Heart right ventricle (tissue), 16 donors: Measurements from ENCODE around the gene PAPOLG. TPM values are rescaled to one million over a fixed set of nuclear protein-coding genes. Genes with fewer than 3 reads are reported as not detected.

Experiments used
- ATAC-seq, 8 donors: fragments of 200-7000 bp; cut with Tn5 transposase; one replicate each; pipeline ENCODE4 v1.9.1; 2020; ENCODE audit warnings: mild to moderate bottlenecking in 8 of 8, moderate library complexity in 8 of 8, moderate number of reproducible peaks in 1 of 8
- DNase-seq, 2 donors: peaks; one replicate each; pipeline ENCODE4 v3.0.0-alpha.2; 2020
- H3K27ac ChIP-seq, 10 donors: fragments of 200-600 bp; sonication (generic) in 2 of 10; one replicate each; pipeline versions ENCODE4 v1.5.0 to v1.8.0; 2020 to 2022; ENCODE audit warnings: mild to moderate bottlenecking in 3 of 10
- H3K27me3 ChIP-seq, 7 donors: fragments of 200-600 bp; one replicate each; pipeline ENCODE4 v1.8.0; 2021 to 2022; ENCODE audit warnings: mild to moderate bottlenecking in 2 of 7
- H3K36me3 ChIP-seq, 9 donors: fragments of 200-600 bp; sonication (generic) in 1 of 9; one replicate each; pipeline versions ENCODE4 v1.5.0 to v1.8.0; 2020 to 2022; ENCODE audit warnings: mild to moderate bottlenecking in 2 of 9
- H3K4me1 ChIP-seq, 9 donors: fragments of 200-600 bp; sonication (generic) in 1 of 9; one replicate each; pipeline versions ENCODE4 v1.5.0 to v1.8.0; 2020 to 2022; ENCODE audit warnings: mild to moderate bottlenecking in 4 of 9
- H3K4me3 ChIP-seq, 10 donors: fragments of 200-600 bp; sonication (generic) in 2 of 10; one replicate each; pipeline versions ENCODE4 v1.5.0 to v1.8.0; 2020 to 2022; ENCODE audit warnings: mild to moderate bottlenecking in 7 of 10, moderate library complexity in 2 of 10
- H3K9me3 ChIP-seq, 11 donors: fragments of 200-600 bp in 10 of 11; sonication (generic) in 2 of 11; one replicate each; pipeline versions ENCODE4 v1.5.0 to v1.8.0; 2013 to 2022; ENCODE audit warnings: mild to moderate bottlenecking in 2 of 11, control low read depth in 1 of 11, moderate library complexity in 1 of 11
- CTCF ChIP-seq, 9 donors: fragments of 200-600 bp; sonication (generic) in 2 of 9; IDR thresholded peaks; one replicate each; pipeline versions ENCODE4 v1.5.0 to v1.8.0; 2021 to 2022; ENCODE audit warnings: antibody characterized with exemption in 9 of 9, mild to moderate bottlenecking in 5 of 9, moderate library complexity in 1 of 9
- WGBS, 2 donors: extraction: QIAGEN DNeasy Blood & Tissue Kit; methylation state at CpG; one replicate each; pipeline ENCODE4 v1.1.7; 2013; ENCODE audit warnings: inconsistent platforms in 1 of 2; 5-methylcytosine and 5-hydroxymethylcytosine counted together
- intact Hi-C, 10 donors: fragments of 100-400 bp; cut with DNase I; formaldehyde crosslinking; loops; one replicate each; pipeline versions ENCODE4 v1.11.1 to v1.14.2; 2022
- polyA plus RNA-seq, 2 donors: library from polyadenylated mRNA; stranded (reverse); fragments of 200-250 nt; gene quantifications; one replicate each; pipeline ENCODE4 v1.2.3, GENCODE V29; 2013
- total RNA-seq, 10 donors: library from RNA; stranded (reverse); fragmentation: NEBNext Ultra II Directional in 3 of 10; extraction: Animal tissue kit (Norgen Biotek cat#: 25700) in 3 of 10; gene quantifications; one replicate each; pipeline versions ENCODE4 v1.2.1 to v1.2.4, GENCODE V29; 2021 to 2023
- donor health status: Arrhythmogenic right ventricular cardiomyopathy.
- donor health status: ischemic (EF 13 %, LVEDD 7.1; RV severe dilation, severe dysfunction).
- donor health status: healthy with polysubstance abuse.
- donor health status: DM: no; HTN: yes; CAD: no.
- donor health status: DM: no; HTN: no; CAD: no.
- donor health status: ischemic (EF 25% LVEDD 6.9; RV normal size, moderate dysfunction).
- donor health status: ischemic (EF 25% LVEDD 5.7; RV mildly dilated, moderate dysfunction).
- donor health status: healthy.
- donor health status: DM: yes; HTN: yes; CAD: no.
- donor health status: Ischemic cardiomyopathy.
- donor health status: ischemic (EF 35%, LVEDD 5.7; RV mildly dilated, moderate dysfunction).
- donor health status: nonischemic (EF 11% LVEDD 7.7; RV severe dilation, severe dysfunction).
- donor health status: DM: yes; HTN: yes; CAD: no.
- donor health status: PGD.
- donor health status: ischemic (EF 29% LVEDD 5.4; RV normal size, mild dysfunction).
- donor health status: nonischemic (EF 23%, LVEDD 6.1; RV moderate dilation, normal function).

PAPOLG gene
- total and polyA plus RNA-seq, 12 donors = 2.7 to 11.9 (median 8.4) TPM

- TF ChIP-seq CTCF (IDR thresholded peaks at IDR 0.05) = no peak
- DNase-seq (no peak), ATAC-seq (no peak)
- H3K4me1 ChIP-seq = no peaks in the 10 kb centered on the region
- H3K27me3 ChIP-seq = peaks cover 0 to 1% (median 0%) of the 10 kb centered on the region in 7 donors
- no peaks in the 10 kb centered on the region for H3K36me3 ChIP-seq
- intact Hi-C loops = no loop called here
- H3K27ac ChIP-seq = no peak overlapping the region
- no peak overlapping the region for H3K4me3 ChIP-seq
- 82 to 91% methylated on average over 4 of the region's 4 CpGs for WGBS, 2 donors
- H3K9me3 ChIP-seq = peaks cover 0 to 22% (median 9%) of the 10 kb centered on the region in 11 donors
Measured at GRCh38 chr2:60725466-60725865, 30.6 kb upstream of the PAPOLG start.

- DNase-seq (no peak), ATAC-seq (no peak)
- Histone ChIP-seq H3K9me3 (peaks cover 0 to 21% (median 9%) of the 10 kb centered on the region in 11 donors), H3K4me1 (no peaks in the 10 kb centered on the region), H3K27ac (no peak overlapping the region), H3K27me3 (no peaks in the 10 kb centered on the region), H3K4me3 (no peak overlapping the region), H3K36me3 (no peaks in the 10 kb centered on the region)
- no peak for TF ChIP-seq CTCF (IDR thresholded peaks at IDR 0.05)
- intact Hi-C loops = no loop called here
- 83 to 90% methylated on average over 5 of the region's 5 CpGs for WGBS, 2 donors
Measured at GRCh38 chr2:60728855-60729254, 27.2 kb upstream of the PAPOLG start.

- DNase-seq = peak in 1 of 2 donors; percentile 16
- ATAC-seq = peak in 1 of 8 donors; percentile 33
Measured at GRCh38 chr2:60735496-60736250, 20.4 kb upstream of the PAPOLG start.

GRCh38 chr2:60738679-60739078 lies 17.4 kb upstream of the PAPOLG start:
- H3K4me1 ChIP-seq = peaks cover 0 to 8% (median 0%) of the 10 kb centered on the region in 9 donors
- 86 to 92% methylated on average over 3 of the region's 3 CpGs for WGBS, 2 donors
- ATAC-seq = no peak
- no peak overlapping the region for H3K27ac ChIP-seq
- intact Hi-C loops = no loop called here
- no peak for DNase-seq
- no peaks in the 10 kb centered on the region for H3K36me3 ChIP-seq
- no peak overlapping the region for H3K4me3 ChIP-seq
- TF ChIP-seq CTCF (IDR thresholded peaks at IDR 0.05) = no peak
- peaks cover 0 to 53% (median 38%) of the 10 kb centered on the region in 7 donors for H3K27me3 ChIP-seq
- H3K9me3 ChIP-seq = no peaks in the 10 kb centered on the region

More at GRCh38 chr2:60735496-60736250, 20.4 kb upstream of the PAPOLG start:
- peaks cover 0 to 53% (median 38%) of the 10 kb centered on the region in 7 donors for H3K27me3 ChIP-seq
- H3K27ac ChIP-seq = no peak overlapping the region
- no peaks in the 10 kb centered on the region for H3K36me3 ChIP-seq
- H3K9me3 ChIP-seq = no peaks in the 10 kb centered on the region
- H3K4me3 ChIP-seq = peak overlapping the region in 9 of 10 donors; percentile 19 to 43 (median 35)
- TF ChIP-seq CTCF (IDR thresholded peaks at IDR 0.05) = no peak
- peaks cover 0 to 8% (median 0%) of the 10 kb centered on the region in 9 donors for H3K4me1 ChIP-seq
- intact Hi-C loops = no loop called here
- whole genome bisulfite sequencing, 2 donors = 1 to 2% methylated on average over 46 of the region's 46 CpGs
